HEK293T (cell line): ENCODE measurements around the gene HAPLN2.

Source experiments
- FOXA1 ChIP-seq: fragments of 450-650 bp; IDR thresholded peaks from 2 replicates; pipeline ENCODE4 v1.6.1; 2016; ENCODE audit warnings: mild to moderate bottlenecking
- FOXK2 ChIP-seq: fragments of 450-650 bp; IDR thresholded peaks from 2 replicates; pipeline ENCODE4 v1.6.1; 2016; ENCODE audit warnings: mild to moderate bottlenecking
- TF ChIP-seq, protein P1 (sequence below): fragments of 450-650 bp; IDR thresholded peaks from 2 replicates; pipeline ENCODE4 v1.6.1; 2016

- TF ChIP-seq, protein P1, sequence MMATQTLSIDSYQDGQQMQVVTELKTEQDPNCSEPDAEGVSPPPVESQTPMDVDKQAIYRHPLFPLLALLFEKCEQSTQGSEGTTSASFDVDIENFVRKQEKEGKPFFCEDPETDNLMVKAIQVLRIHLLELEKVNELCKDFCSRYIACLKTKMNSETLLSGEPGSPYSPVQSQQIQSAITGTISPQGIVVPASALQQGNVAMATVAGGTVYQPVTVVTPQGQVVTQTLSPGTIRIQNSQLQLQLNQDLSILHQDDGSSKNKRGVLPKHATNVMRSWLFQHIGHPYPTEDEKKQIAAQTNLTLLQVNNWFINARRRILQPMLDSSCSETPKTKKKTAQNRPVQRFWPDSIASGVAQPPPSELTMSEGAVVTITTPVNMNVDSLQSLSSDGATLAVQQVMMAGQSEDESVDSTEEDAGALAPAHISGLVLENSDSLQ, result no peak
- no peak for TF ChIP-seq FOXA1
- TF ChIP-seq FOXK2, result no peak
These were observed 52.6 kb downstream of the HAPLN2 start for GRCh38 chr1:156671804-156672203.
